GM23338 (cell line): ENCODE results near the gene RHOT1. TPM values are rescaled to one million over a fixed set of nuclear protein-coding genes. Genes with fewer than 3 reads are reported as not detected.

ENCODE experiments used
- ATAC-seq: fragments of 200-7000 bp; cut with Tn5 transposase; 3 replicates; pipeline ENCODE4 v1.9.1; 2020
- DNase-seq: peaks from one replicate; pipeline ENCODE4 v3.0.0-alpha.2; 2015; ENCODE audit warnings: low spot score
- H2AFZ ChIP-seq: fragments of 200-600 bp; sonication (generic); 2 replicates; pipeline ENCODE4 v1.8.0; 2016; ENCODE audit warnings: antibody characterized with exemption, mild to moderate bottlenecking, moderate library complexity
- H3F3A ChIP-seq: fragments of 200-600 bp; sonication (generic); replicated peaks from 2 replicates; pipeline ENCODE4 v1.8.0; 2017; ENCODE audit warnings: antibody characterized with exemption, mixed run types, low read depth
- H3K27ac ChIP-seq: fragments of 200-600 bp; sonication (generic); 2 replicates; pipeline ENCODE4 v1.6.1; 2016; ENCODE audit warnings: low read depth
- H3K27me3 ChIP-seq: fragments of 200-600 bp; sonication (generic); 2 replicates; pipeline ENCODE4 v1.8.0; 2016; ENCODE audit warnings: mild to moderate bottlenecking, mixed run types, moderate library complexity; ENCODE audit not compliant: insufficient read depth
- H3K36me3 ChIP-seq: fragments of 200-600 bp; sonication (generic); 2 replicates; pipeline ENCODE4 v1.8.0; 2016; ENCODE audit warnings: mild to moderate bottlenecking; ENCODE audit not compliant: insufficient read depth
- H3K4me1 ChIP-seq: fragments of 200-600 bp; sonication (generic); 2 replicates; pipeline ENCODE4 v1.8.0; 2016; ENCODE audit warnings: mild to moderate bottlenecking, moderate library complexity; ENCODE audit not compliant: insufficient read depth
- H3K4me2 ChIP-seq: fragments of 200-600 bp; sonication (generic); 2 replicates; pipeline ENCODE4 v1.7.1; 2017; ENCODE audit warnings: mixed run types
- H3K4me3 ChIP-seq: fragments of 200-600 bp; sonication (generic); 2 replicates; pipeline ENCODE4 v1.6.1; 2016; ENCODE audit warnings: mixed run types
- H3K79me2 ChIP-seq: fragments of 200-600 bp; sonication (generic); replicated peaks from 2 replicates; pipeline ENCODE4 v1.8.0; 2017; ENCODE audit warnings: mild to moderate bottlenecking; ENCODE audit not compliant: insufficient read depth
- H3K9me2 ChIP-seq: fragments of 200-600 bp; sonication (generic); 2 replicates; pipeline ENCODE4 v1.8.0; 2017; ENCODE audit not compliant: insufficient read depth
- H4K20me1 ChIP-seq: fragments of 200-600 bp; sonication (generic); replicated peaks from 2 replicates; pipeline ENCODE4 v1.8.0; 2017; ENCODE audit warnings: mild to moderate bottlenecking; ENCODE audit not compliant: insufficient read depth
- H3K27ac Mint-ChIP-seq: 2 replicates; pipeline ENCODE4 v1.8.0; 2020; ENCODE audit warnings: inconsistent platforms, mild to moderate bottlenecking, moderate library complexity, mixed read lengths
- H3K27me3 Mint-ChIP-seq: 3 replicates; pipeline ENCODE4 v1.8.0; 2022; ENCODE audit warnings: low read depth, mild to moderate bottlenecking, moderate library complexity, mixed read lengths, inconsistent platforms; ENCODE audit not compliant: insufficient read depth, poor library complexity
- H3K36me3 Mint-ChIP-seq: 3 replicates; pipeline ENCODE4 v1.8.0; 2021; ENCODE audit warnings: low read depth, mild to moderate bottlenecking, inconsistent platforms, moderate library complexity, mixed read lengths
- H3K4me1 Mint-ChIP-seq: 3 replicates; pipeline ENCODE4 v1.8.0; 2020; ENCODE audit warnings: mild to moderate bottlenecking, inconsistent platforms, mixed read lengths
- H3K4me3 Mint-ChIP-seq: 3 replicates; pipeline ENCODE4 v1.8.0; 2021; ENCODE audit warnings: moderate library complexity, mild to moderate bottlenecking, inconsistent platforms, mixed read lengths
- H3K9me3 Mint-ChIP-seq: 3 replicates; pipeline ENCODE4 v1.8.0; 2020; ENCODE audit warnings: moderate library complexity, mild to moderate bottlenecking, inconsistent platforms, mixed read lengths
- JUNB ChIP-seq: IDR thresholded peaks from one replicate; pipeline ENCODE4 v1.6.1; 2016; ENCODE audit warnings: antibody characterized with exemption; ENCODE audit not compliant: unreplicated experiment
- STAT1 ChIP-seq: IDR thresholded peaks from one replicate; pipeline ENCODE4 v1.6.1; 2016; ENCODE audit warnings: antibody characterized with exemption; ENCODE audit not compliant: unreplicated experiment
- polyA plus RNA-seq: library from polyadenylated mRNA; unstranded; fragments of >200 nt; fragmentation: Nextera tagmentation; extraction: Ambion mirVana; gene quantifications from 2 replicates; pipeline ENCODE4 v1.2.1, GENCODE V29; 2016
- total RNA-seq: library from RNA; depleted of rRNA; stranded (reverse); fragments of >200 nt; shearing (Covaris generic); gene quantifications from 2 replicates; pipeline ENCODE4 v1.2.3, GENCODE V29; 2014
- TF ChIP-seq, protein P1 (sequence below): fragments of 250-450 bp; sonication (Bioruptor Pico); IDR thresholded peaks from 2 replicates; pipeline ENCODE4 v1.5.0; 2020; ENCODE audit warnings: mild to moderate bottlenecking, moderate library complexity

Gene RHOT1
- total and polyA plus RNA-seq, 2 experiments from 2014 or later, result 40.8 to 53.5 TPM

DNA sequence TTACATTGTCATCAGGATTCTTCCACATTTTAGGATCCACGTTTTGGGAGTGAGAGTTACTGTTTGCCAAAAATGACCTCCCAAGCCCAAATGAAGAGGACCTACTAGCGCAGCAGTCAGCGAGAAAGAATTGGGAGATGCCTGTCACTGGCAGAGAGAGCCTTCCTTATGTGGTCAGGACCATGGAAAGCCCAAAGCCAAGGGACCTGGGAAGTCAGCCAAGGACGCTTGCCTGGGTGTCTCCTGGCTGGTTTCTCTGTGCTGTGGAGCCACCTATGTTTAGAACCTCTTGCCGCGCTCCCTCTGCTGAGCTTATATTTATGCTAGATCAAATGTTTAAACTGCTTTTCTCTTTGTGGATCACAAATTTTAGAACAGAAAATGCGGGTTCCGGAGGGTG is 98.4 kb downstream of the RHOT1 start (continued):
- TF ChIP-seq, protein P1, sequence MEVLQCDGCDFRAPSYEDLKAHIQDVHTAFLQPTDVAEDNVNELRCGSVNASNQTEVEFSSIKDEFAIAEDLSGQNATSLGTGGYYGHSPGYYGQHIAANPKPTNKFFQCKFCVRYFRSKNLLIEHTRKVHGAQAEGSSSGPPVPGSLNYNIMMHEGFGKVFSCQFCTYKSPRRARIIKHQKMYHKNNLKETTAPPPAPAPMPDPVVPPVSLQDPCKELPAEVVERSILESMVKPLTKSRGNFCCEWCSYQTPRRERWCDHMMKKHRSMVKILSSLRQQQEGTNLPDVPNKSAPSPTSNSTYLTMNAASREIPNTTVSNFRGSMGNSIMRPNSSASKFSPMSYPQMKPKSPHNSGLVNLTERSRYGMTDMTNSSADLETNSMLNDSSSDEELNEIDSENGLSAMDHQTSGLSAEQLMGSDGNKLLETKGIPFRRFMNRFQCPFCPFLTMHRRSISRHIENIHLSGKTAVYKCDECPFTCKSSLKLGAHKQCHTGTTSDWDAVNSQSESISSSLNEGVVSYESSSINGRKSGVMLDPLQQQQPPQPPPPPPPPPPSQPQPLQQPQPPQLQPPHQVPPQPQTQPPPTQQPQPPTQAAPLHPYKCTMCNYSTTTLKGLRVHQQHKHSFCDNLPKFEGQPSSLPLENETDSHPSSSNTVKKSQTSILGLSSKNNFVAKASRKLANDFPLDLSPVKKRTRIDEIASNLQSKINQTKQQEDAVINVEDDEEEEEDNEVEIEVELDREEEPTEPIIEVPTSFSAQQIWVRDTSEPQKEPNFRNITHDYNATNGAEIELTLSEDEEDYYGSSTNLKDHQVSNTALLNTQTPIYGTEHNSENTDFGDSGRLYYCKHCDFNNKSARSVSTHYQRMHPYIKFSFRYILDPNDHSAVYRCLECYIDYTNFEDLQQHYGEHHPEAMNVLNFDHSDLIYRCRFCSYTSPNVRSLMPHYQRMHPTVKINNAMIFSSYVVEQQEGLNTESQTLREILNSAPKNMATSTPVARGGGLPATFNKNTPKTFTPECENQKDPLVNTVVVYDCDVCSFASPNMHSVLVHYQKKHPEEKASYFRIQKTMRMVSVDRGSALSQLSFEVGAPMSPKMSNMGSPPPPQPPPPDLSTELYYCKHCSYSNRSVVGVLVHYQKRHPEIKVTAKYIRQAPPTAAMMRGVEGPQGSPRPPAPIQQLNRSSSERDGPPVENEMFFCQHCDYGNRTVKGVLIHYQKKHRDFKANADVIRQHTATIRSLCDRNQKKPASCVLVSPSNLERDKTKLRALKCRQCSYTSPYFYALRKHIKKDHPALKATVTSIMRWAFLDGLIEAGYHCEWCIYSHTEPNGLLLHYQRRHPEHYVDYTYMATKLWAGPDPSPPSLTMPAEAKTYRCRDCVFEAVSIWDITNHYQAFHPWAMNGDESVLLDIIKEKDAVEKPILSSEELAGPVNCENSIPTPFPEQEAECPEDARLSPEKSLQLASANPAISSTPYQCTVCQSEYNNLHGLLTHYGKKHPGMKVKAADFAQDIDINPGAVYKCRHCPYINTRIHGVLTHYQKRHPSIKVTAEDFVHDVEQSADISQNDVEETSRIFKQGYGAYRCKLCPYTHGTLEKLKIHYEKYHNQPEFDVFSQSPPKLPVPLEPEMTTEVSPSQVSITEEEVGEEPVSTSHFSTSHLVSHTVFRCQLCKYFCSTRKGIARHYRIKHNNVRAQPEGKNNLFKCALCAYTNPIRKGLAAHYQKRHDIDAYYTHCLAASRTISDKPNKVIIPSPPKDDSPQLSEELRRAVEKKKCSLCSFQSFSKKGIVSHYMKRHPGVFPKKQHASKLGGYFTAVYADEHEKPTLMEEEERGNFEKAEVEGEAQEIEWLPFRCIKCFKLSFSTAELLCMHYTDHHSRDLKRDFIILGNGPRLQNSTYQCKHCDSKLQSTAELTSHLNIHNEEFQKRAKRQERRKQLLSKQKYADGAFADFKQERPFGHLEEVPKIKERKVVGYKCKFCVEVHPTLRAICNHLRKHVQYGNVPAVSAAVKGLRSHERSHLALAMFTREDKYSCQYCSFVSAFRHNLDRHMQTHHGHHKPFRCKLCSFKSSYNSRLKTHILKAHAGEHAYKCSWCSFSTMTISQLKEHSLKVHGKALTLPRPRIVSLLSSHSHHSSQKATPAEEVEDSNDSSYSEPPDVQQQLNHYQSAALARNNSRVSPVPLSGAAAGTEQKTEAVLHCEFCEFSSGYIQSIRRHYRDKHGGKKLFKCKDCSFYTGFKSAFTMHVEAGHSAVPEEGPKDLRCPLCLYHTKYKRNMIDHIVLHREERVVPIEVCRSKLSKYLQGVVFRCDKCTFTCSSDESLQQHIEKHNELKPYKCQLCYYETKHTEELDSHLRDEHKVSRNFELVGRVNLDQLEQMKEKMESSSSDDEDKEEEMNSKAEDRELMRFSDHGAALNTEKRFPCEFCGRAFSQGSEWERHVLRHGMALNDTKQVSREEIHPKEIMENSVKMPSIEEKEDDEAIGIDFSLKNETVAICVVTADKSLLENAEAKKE (CRISPR knock-in tag), result peak; percentile 57; the same call in 1 of the 2 replicates

DNA sequence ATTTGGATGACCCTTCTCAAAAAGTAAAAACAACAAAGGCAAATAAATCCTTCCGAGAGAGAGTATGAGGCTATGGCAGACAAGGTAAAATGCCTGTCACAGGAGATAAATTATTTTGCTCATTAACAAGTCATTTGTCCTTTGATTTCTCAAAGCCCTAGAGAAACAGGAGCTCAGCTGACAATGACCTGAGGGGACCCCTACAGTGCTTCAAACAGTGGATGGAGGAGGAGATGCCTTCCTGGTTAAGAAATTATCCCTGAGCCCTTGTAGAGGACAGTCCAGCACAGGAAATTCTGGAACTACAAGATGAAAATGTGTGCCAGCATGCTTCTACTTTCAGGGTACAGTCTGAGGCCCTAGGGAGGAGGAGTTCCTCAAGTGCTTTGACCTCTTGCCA is 99.3 kb downstream of the RHOT1 start:
- no peaks in the 10 kb centered on the region for H4K20me1 ChIP-seq
- peaks cover 14% of the 10 kb centered on the region for H3K4me1 Mint-ChIP-seq
- H3K4me2 ChIP-seq, result no peak overlapping the region
- DNase-seq (no peak), ATAC-seq (peak; percentile 77)
- no peak overlapping the region for H3K4me3 ChIP-seq
- no peaks in the 10 kb centered on the region; the same call in 2 of the 3 replicates for H3K9me3 Mint-ChIP-seq
- no peaks in the 10 kb centered on the region for H3K27me3 ChIP-seq
- no peaks in the 10 kb centered on the region; the same call in 1 of the 2 replicates for H3F3A ChIP-seq
- no peaks in the 10 kb centered on the region for H3K36me3 Mint-ChIP-seq
- H3K36me3 ChIP-seq, result no peaks in the 10 kb centered on the region
- H3K27ac ChIP-seq, result no peak overlapping the region
- no peak overlapping the region for H3K27ac Mint-ChIP-seq
- no peak overlapping the region for H2AFZ ChIP-seq
- TF ChIP-seq JUNB (peak; percentile 56), STAT1 (no peak)
- 0 out of 2 replicates have a peak, but pooled peaks cover 4% of the 10 kb centered on the region for H3K4me1 ChIP-seq
- peaks cover 5% of the 10 kb centered on the region for H3K27me3 Mint-ChIP-seq
- no peak overlapping the region for H3K4me3 Mint-ChIP-seq
- no peaks in the 10 kb centered on the region for H3K9me2 ChIP-seq
- H3K79me2 ChIP-seq, result no peaks in the 10 kb centered on the region

DNA sequence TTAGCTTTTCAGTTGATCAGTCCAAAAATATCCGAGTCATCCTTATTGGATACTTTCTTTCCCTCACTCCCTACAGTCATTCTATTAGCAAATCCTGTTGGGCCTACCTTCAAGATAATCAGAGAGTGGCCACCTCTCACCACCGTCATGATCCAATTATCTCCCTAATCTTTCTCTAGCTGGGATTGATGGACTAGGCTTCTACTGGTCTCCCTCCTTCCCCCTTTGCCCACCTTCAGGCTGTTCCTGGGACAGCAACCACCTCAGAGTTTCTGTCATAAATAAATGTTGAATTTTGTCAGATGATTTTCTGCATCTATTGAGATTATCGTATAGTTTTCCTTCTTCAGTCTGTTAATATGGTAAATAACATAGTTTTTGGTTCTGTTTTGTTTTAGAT is 107.2 kb downstream of the RHOT1 start:
- no peaks in the 10 kb centered on the region for H3K4me1 Mint-ChIP-seq
- H3K27me3 Mint-ChIP-seq, result peaks cover 8% of the 10 kb centered on the region
- Histone ChIP-seq H2AFZ (no peak overlapping the region), H3K4me2 (no peak overlapping the region), H3K27ac (no peak overlapping the region), H3K79me2 (no peaks in the 10 kb centered on the region), H3K4me3 (no peak overlapping the region), H3K9me2 (no peaks in the 10 kb centered on the region), H3K36me3 (no peaks in the 10 kb centered on the region), H3F3A (no peaks in the 10 kb centered on the region), H3K4me1 (no peaks in the 10 kb centered on the region; the same call in 1 of the 2 replicates), H3K27me3 (no peaks in the 10 kb centered on the region), H4K20me1 (no peaks in the 10 kb centered on the region)
- no peaks in the 10 kb centered on the region for H3K9me3 Mint-ChIP-seq
- H3K27ac Mint-ChIP-seq, result no peak overlapping the region
- H3K36me3 Mint-ChIP-seq, result no peaks in the 10 kb centered on the region
- DNase-seq (no peak), ATAC-seq (no peak)
- no peak overlapping the region for H3K4me3 Mint-ChIP-seq
- TF ChIP-seq, protein P1 (CRISPR knock-in tag), result no peak
